Fibroblast of skin of right quadriceps (primary cell): ENCODE measurements around the gene INVS.
A peak's percentile ranks its signal among the peaks of the same experiment; 100 is the strongest.
"Not testable (repeated sequence)": the region's sequence is repeated elsewhere in the genome, so short reads cannot be mapped to it uniquely, and the experiment has no call there.

Experiments used
- DNase-seq: peaks from one replicate; pipeline ENCODE4 v3.0.0-alpha.2; 2013

INVS gene

DNA sequence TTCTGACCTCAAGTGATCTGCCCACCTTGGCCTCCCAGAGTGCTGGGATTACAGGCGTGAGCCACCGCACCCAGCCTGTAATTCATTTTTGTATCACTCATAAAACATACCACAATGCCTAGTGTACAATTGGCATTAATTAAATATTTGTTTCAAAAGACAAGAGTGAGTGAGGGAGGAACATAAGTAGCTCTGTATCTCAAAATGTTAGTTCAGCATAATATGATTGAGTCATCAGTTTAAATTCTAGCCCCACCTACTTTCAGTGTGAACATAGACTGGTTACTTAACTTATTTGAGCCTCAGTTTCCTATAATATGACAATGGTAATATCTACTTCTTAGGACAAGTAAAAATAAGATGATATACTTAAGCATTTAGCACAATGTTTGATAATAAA, 26.9 kb downstream of the INVS start:
- no peak for DNase-seq

DNA sequence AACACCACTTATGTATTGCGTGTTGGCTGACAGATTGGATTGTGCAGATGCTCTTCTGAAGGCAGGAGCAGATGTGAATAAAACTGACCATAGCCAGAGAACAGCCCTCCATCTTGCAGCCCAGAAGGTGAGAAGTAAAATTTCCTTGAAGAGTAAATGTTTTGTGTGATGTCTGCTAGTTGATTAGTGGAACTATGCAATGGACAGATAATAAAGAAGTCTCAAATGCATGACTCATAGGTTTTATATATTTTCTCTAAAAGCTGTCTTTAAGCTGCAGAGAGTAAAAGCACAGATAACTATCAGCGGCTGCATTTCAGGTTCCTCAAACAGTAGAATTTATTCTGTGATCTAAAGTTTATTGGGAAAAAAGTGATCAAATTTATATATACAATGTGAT, 27.4 kb downstream of the INVS start:
- no peak for DNase-seq

DNA sequence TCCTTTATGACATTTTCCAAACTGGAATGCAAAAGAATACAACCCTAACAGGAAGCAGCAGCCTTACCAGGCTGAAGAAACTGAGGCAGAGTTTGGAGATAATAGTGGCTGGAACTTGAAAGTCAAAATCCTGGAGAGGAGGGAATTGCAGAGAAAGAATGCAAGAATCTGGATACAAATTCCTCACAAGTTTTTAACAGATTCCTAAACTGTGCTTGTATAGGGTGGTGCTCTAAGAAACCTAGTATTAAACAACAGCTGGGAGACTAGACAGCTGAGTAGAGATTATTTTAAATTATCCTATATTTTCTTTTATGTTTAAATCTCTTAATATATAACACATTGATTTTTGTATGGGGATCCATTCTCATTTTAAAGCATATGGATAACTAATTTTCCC, 30.7 kb downstream of the INVS start:
- peak; percentile 3 for DNase-seq

DNA sequence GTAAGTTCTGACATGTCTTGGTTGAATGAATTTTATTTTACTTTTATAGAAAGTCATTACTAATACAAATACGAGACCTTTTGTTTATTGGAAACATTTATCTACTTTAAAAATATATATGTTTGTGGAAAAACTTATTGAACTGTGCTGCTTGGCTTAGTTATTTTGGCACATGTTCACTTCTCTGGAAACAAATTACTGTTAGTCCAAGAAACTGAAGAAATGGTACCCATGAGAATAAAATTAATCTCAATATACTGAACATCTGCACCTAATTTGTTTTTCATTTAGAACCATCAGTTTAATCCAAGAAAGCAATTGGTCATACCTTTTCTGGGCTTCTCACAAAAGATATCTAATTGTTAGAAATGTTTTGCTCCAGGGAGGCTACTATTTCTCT, 32.2 kb downstream of the INVS start:
- DNase-seq: no peak

DNA sequence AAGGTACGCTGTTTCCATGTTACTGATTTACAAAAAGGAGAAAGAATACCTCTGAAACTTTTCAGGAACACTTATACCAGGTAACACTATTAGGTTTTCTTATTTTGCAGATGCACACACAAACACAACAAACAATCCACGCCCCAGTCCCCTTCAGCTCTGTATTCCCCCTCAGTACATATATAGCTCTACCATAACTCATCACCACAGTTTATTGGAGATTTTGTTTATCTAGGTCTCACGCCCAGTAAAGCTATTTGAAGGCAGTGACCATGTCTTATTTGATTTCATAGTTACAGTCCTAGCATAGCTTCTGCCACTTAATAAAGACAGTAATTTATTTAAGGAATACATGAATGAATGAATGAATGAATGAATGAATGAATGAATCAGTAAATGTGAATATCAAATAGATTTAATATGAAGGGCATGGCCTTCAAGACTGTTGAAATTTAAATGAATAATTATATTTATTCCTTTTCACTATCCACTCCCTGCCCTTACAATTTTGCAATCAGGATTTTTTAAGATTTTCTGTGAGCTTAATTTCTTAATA, 32.9 kb downstream of the INVS start:
- DNase-seq: no peak

DNA sequence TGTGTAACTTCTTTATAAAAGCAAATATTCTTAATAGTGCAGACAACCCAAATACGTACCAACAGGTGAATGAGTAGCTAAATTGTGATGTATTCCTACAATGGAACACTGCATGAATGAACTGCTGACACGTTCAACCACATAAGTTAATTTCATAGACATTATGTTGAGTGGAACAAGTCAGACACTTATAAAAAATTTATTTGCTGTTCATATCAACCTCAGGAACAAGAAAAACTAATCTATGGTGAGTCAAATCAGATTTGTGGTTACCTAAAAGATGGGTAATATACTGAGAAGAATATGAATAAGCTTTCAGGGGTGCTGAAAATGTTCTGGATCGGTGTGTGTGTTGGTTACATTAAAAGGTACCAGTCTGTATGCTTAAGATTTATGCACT, 35.7 kb downstream of the INVS start:
- no peak for DNase-seq

DNA sequence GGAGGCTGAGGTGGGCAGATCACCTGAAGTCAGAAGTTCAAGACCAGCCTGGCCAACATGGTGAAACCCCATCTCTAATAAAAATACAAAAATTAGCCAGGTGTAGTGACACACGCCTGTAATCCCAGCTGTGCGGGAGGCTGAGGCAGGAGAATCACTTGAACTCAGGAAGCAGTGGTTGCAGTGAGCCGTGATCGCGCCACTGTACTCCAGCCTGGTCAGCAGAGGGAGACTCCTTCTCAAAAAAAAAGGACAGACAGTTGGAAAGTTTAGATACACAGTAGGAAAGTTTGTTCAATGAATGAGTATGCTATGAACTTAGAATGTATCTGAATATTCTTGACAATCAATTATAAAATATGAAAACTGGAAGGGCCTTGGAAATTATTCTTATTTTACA, 37.8 kb downstream of the INVS start:
- not testable (repeated sequence) for DNase-seq

DNA sequence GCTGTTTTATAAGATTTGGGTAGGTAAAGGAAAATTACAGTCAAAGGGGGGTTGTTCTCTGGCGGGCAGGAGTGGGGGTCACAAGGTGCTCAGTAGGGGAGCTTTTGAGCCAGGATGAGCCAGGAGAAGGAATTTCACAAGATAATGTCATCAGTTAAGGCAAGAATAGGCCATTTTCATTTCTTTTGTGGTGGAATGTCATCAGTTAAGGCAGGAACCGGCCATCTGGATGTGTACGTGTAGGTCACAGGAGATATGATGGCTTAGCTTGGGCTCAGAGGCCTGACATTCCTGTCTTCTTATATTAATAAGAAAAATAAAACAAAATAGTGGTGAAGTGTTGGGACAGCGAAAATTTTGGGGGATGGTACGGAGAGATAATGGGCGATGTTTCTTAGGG, 41.3 kb downstream of the INVS start:
- DNase-seq: not testable (repeated sequence)

DNA sequence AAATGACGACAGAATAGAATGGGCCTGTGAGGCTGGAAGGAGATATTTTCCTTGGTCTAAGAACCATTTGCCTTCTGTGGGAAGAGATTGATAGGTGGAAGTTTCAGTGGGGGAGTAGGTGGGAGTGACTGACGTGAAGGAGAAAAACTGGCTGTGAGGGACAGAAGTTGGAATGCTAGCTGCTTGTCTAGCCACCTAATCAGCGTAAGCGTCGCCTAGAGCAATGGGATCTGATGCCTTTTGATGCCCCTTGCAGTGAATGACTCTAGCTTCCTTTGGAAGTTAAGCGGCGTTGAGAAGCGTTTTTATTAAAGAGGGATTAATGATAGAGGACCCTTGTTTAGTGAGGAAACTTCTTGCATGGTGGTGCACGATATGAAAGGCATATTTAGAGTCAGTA, 42.8 kb downstream of the INVS start:
- not testable (repeated sequence) for DNase-seq

DNA sequence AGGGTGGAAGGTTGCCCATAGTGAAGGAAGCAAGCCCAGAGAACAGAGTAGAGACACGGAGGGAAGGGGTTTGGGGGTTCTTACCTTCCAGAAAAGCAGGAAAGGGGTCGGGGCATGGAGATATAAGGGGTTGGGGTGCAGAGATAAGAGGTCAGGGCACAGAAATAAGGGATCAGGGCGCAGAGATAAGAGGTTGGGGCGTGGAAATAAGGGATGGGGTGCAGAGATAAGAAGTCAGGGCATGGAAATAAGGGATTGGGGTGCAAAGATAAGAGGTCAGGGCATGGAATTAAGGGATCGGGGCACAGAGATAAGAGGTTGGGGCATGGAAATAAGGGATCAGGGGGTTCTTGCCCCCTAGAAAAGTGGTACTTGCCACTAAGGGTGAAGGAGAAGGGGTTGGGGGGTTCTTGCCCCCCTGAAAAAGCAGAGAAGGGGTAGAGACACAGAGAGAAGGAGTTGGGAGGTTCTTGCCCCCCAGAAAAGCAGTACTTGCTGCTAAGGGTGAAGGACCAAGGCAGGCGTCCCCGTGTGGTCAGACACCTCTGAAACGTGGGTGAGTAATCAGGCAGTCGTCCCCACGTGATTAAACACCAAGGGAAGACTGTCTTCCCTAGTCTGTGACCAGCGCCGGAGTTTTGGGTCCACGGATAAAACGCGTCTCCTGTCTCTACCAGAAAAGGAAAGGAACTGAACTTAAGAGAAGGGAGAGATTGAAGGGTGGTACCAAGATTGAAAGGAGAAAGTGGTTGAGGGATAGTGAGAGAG, 46.3 kb downstream of the INVS start:
- DNase-seq: not testable (repeated sequence)

DNA sequence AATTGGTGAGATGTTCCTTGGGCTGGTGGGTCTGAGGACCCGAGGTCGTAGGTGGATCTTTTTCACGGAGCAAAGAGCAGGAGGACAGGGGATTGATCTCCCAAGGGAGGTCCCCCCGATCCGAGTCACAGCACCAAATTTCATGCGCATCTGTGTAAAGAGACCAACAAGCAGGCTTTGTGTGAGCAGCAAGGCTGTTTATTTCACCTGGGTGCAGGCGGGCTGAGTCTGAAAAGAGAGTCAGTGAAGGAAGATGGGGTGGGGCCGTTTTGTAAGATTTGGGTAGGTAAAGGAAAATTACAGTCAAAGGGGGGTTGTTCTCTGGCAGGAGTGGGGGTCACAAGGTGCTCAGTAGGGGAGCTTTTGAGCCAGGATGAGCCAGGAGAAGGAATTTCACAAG, 46.9 kb downstream of the INVS start:
- DNase-seq: not testable (repeated sequence)

DNA sequence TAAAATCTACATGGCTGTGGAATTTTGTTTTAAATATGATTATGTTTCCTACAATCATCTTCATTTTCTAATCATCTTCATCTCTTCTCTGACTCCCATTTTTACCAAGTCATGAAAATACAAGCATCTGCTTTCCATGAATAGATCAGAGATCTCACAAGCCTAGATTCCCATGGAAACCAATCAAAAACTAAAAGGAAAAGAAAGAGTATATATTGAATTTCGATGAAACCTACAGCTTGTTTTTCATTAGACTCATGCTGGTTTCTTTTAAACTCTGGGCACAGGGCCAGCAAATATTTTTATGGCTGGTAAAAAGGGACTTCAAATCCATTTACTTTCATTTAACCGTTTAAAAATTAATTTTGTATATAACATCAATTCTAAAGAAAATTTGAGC, 51.2 kb downstream of the INVS start:
- DNase-seq: peak; percentile 38

DNA sequence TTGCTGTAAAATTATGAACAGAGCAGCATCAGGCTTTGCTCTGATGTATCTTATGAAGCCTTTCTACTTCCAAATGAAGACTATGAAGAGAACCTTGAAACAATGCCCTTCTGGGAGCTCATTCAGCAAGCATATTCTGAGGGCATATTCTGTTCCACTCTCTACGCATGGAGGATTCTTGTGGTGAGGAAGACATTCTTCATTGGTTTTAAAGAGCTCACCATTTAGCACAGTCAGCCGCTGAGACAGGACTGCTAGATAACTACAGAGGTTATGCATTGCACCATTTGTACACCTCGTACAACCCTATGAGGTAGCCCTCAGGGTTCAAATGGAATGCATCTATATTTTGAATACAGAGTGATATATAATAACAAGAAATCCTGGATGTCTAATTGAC, 61.0 kb downstream of the INVS start:
- DNase-seq: no peak

DNA sequence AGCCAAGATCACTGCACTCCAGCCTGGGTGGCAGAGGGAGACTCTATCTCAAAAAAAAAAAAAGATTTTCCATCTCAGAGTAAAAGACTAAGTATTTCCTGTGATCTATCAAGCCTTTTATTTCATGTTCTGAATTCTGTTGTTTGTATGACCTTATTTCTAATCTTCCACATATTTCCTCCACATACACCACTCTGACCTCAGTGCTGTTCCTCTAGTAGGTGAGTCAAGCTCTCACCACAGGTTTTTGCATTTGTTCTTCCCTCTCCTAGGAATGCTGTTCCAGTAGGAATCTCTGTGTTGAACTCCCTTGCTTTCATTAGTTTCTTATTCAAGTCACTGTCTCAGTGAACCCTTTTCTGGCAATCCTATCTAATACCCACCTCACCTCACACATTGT, 68.1 kb downstream of the INVS start:
- no peak for DNase-seq

DNA sequence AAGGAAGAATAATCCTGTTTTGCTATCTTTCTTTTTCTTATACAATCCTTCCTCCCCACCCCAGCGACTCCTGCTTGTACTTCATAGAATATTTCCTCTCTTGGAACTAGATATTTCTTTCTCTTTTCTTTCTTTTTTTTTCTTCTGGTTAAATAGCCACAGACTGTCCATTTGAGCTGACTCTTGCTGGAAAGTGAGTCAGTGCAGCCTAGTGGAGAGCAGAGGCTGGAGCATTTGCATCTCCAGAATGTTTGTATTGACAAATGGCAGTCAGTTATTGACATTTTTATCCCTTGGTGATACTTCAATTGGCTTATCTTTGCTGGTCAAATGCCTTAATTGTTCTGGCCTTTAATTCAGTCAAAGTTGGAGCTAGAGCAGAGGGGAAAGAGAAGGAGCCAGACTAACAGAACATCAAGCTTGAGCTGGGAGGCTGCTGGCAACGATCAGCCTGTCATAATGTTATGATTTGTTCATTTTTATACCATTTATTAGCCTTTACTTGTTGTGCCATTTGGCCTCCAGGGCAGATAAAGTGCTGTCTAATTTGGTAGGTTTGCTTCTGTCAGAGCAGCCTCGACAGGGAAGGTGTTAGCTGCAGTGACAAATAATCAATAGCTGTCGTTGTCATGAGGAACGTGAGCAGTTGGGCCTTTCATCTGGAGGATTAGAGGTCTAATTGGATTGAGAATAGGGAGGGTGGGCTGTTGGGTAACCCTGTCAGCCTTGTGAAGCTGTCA, 69.0 kb downstream of the INVS start:
- no peak for DNase-seq

DNA sequence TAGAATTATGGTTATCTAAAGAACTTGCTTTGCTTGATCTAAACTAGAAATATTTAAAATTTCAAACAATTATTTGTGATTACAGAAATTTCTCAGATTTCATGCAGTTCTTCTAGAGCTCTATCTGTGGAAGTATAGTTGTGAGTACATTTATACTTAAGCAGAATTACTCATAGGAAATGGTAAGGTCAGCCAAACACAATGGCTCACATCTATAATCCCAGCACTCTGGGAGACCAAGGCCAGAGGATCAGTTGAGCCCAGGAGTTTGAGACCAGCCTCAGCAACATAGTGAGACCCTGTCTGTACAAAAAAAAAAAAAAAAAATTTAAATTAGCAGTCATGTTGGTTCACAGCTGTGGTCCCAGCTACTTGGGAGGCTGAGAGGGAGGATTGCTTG, 71.0 kb downstream of the INVS start:
- no peak for DNase-seq

DNA sequence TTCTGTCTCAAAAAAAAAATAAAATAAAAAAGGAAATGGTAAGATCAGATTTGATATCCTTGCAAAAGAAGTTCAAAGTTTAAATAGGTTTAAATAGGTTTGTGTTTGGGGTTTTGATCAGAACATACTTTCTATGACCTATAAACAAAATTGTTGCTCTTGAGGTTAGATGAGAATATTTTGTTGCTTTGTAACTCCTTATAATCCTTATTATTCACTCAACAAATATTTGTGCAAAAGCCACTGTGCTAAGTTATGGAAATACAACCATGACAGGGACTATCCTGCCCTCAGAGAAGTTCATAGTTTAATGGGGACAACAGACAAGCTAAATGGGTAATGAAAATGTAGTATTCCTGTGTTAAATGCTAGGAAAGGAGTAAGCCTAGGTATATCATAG, 71.5 kb downstream of the INVS start:
- peak; percentile 13 for DNase-seq

DNA sequence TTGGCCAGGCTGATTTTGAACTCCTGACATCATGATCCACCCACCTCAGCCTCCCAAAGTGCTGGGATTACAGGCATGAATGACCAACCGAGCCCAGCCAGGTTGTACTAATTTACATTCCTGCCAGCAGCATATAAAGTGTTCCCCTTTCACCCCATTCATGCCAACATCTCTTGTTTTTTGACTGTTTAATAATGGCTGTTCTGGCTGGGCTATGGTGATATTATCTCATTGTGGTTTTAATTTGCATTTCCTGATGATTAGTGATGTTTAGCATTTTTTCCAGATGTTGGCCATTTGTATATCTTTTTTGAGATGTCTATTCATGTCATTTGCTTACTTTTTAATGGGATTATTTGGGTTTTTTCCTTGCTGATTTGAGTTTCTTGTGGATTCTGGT, 87.3 kb downstream of the INVS start:
- no peak for DNase-seq

DNA sequence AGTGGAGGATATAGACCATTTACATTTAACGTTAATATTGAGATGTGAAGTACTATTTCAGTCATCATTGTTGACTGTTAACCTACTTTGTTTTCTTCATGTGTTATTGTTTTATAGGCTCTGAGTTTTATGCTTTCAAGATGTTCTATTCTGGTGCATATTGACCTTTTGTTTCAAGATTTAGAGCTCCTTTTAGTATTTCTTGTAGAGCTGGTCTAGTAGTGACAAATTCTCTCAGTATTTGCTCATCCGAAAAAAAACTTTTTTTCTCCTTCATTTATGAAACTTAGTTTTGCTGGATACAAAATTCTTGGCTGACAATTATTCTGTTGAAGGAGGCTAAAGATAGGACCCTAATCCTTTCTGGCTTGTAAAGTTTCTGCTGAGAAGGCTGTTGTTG, 91.3 kb downstream of the INVS start:
- DNase-seq: no peak

DNA sequence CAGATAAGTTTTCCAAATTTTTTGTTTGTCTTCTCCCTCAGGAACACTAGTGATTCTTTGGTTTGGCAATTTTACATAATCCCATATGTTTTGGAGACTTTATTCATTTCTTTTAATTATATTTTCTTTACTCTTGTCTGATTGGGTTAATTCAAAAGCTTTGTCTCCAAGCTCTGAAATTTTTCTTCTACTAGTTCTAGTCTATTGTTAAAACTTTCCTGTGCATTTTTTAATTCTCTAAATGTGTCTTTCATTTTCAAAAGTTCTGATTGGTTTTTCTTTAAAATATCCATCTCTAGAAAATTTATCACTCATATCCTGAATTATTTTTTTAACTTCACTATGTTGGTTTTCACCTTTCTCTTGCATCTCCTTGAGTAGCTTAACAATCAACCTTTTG, 92.2 kb downstream of the INVS start:
- DNase-seq: no peak

DNA sequence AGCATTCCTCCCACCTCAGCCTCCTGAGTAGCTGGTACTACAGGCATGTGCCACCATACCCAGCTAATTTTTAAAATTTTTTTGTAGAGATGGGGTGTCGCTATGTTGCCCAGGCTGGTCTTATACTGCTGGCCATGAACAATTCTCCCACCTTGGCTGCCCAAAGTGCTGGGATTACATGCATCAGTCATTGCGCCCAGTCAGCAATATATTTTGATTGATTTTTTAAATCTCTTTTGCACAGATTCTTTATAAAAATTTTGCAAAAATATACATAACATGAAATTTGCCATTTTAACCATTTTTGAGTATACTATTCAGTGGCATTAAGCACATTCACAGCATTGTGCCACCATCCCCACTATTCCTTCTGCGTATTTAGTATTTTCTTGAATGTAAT, 94.0 kb downstream of the INVS start:
- no peak for DNase-seq

DNA sequence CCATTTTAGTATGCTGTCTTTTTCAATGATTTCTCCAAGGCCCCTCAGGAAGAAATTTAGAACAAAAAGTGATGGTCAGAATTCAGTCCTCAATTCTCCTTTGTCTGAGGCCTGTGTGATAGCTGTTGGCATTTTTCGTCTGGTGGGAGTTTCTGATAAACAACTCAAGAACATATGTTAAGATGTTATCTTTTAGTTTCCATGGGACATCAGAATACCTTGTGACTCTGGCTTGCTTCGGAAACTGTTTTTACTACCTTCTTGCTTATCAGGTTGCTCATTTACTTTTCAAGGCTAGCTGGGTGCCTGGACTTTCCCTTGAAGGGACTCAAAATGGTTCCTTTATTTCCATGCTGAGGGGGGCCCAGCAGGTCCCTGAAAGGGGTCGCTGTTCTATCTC, 97.2 kb downstream of the INVS start:
- no peak for DNase-seq

DNA sequence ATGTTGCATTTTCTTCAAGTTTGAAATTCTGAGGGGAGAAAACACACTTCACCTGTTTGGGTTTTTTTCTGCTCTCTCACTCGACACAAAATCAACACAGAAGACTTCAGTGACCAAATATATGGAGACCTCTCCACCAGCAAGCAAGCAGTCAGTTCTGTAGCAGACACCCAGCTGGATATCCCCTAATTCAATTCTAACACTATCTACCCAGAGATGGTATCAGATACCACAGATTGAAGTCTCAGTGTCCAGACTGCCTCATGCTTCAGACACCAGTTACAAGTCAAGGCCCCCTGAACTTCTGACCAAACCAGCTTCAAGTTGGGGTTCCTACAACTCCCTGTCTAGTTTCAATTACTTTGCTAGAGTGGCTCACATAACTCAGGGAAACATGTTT, 97.8 kb downstream of the INVS start:
- no peak for DNase-seq

DNA sequence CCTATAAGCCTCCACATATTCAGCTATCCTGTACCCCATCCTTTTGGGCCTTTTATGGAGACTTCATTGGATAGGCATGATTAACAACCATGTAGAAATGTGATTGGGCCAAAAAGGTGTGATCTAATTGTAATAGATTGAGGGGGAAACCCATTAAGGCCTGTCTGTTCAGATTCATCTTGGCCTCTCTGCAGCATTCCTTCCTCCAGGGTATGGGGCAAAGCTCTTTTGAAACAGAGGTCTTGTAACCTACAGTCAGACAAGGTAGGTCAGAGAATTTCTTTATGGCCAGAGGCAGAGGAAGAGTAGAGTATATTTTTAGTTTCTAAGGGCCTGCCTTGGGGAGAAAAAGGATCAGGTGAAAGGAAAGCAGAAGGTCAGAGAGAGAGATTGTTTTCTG, 98.5 kb downstream of the INVS start:
- DNase-seq: no peak
